Sigmoid colon (tissue), 4 donors: ENCODE results near the gene UGT1A7.

Experiments used
- CTCF ChIP-seq, 4 experiments: fragments of 450-650 bp in 3 of 4; fragments of 200-600 bp in 1 of 4; IDR thresholded peaks; one replicate each; pipeline ENCODE4 v1.5.1; 2016 to 2019; ENCODE audit warnings: antibody characterized with exemption in 4 of 4, mild to moderate bottlenecking in 3 of 4, moderate library complexity in 2 of 4
- POLR2A ChIP-seq, 2 donors: fragments of 450-650 bp; IDR thresholded peaks; one replicate each; pipeline ENCODE4 v1.6.1; 2016; ENCODE audit warnings: antibody characterized with exemption in 2 of 2, mild to moderate bottlenecking in 2 of 2, moderate library complexity in 2 of 2
- POLR2AphosphoS5 ChIP-seq, 4 donors: sonication (generic); formaldehyde crosslinking; IDR thresholded peaks; one replicate each; pipeline ENCODE4 v1.6.1; 2017; ENCODE audit warnings: antibody characterized with exemption in 4 of 4

GRCh38 chr2:233818639-233819621 lies 137.2 kb downstream of the UGT1A7 start:
- TF ChIP-seq CTCF (IDR thresholded peaks at IDR 0.05) = no peak
- no peak for TF ChIP-seq POLR2AphosphoS5 (IDR thresholded peaks at IDR 0.05)
- TF ChIP-seq POLR2A (IDR thresholded peaks at IDR 0.05) = no peak
